Adrenal gland (tissue), 12 donors: Measurements from ENCODE around the gene LRBA. TPM values are rescaled to one million over a fixed set of nuclear protein-coding genes. Genes with fewer than 3 reads are reported as not detected.

Experiments
- DNase-seq, 7 donors: peaks; one replicate each; pipeline ENCODE4 v3.0.0-alpha.2; 2019 to 2020
- H3K27ac ChIP-seq, 5 donors: fragments of 200-600 bp; sonication (generic) in 4 of 5; 1 replicate in 3 of 5; 2 replicates in 2 of 5; pipeline versions ENCODE4 v1.5.1 to v1.8.0; 2016 to 2020; ENCODE audit warnings: mild to moderate bottlenecking in 1 of 5
- H3K27me3 ChIP-seq: fragments of 200-600 bp; 2 replicates; pipeline ENCODE4 v1.8.0; 2021
- H3K36me3 ChIP-seq, 2 donors: fragments of 200-600 bp; replicated peaks in 1 of 2; 1 replicate in 1 of 2; 2 replicates in 1 of 2; pipeline versions ENCODE4 v1.5.1 to v1.8.0; 2018 to 2022
- H3K4me1 ChIP-seq, 2 donors: fragments of 200-600 bp; replicated peaks in 1 of 2; 1 replicate in 1 of 2; 2 replicates in 1 of 2; pipeline versions ENCODE4 v1.5.1 to v1.8.0; 2018 to 2021
- H3K4me3 ChIP-seq, 4 donors: fragments of 200-600 bp; sonication (generic) in 3 of 4; one replicate each; pipeline ENCODE4 v1.5.1; 2016 to 2018
- H3K9me3 ChIP-seq, 3 donors: fragments of 200-600 bp; sonication (generic) in 1 of 3; replicated peaks in 1 of 3; 1 replicate in 2 of 3; 2 replicates in 1 of 3; pipeline versions ENCODE4 v1.5.1 to v1.8.0; 2016 to 2021
- CTCF ChIP-seq, 6 experiments: fragments of 450-650 bp in 4 of 6; fragments of 200-600 bp in 2 of 6; sonication (generic) in 1 of 6; IDR thresholded peaks; 1 replicate in 5 of 6; 2 replicates in 1 of 6; pipeline versions ENCODE4 v1.5.1 to v1.8.0; 2016 to 2021; ENCODE audit warnings: antibody characterized with exemption in 6 of 6, mild to moderate bottlenecking in 2 of 6, moderate library complexity in 1 of 6
- POLR2A ChIP-seq, 2 donors: fragments of 450-650 bp; IDR thresholded peaks; one replicate each; pipeline ENCODE4 v1.6.1; 2017; ENCODE audit warnings: antibody characterized with exemption in 2 of 2, mild to moderate bottlenecking in 2 of 2, moderate library complexity in 1 of 2
- WGBS, 4 donors: extraction: QIAGEN DNeasy Blood & Tissue Kit in 2 of 4; methylation state at CpG; one replicate each; pipeline versions ENCODE4 v1.1.5 to v1.1.7; 2013 to 2017; 5-methylcytosine and 5-hydroxymethylcytosine counted together
- intact Hi-C, 2 donors: fragments of 100-400 bp; cut with DNase I; formaldehyde crosslinking; loops; one replicate each; pipeline versions ENCODE4 v1.14.1 to v1.15.0; 2022 to 2023
- polyA plus RNA-seq, 3 donors: library from polyadenylated mRNA; stranded (reverse); fragments of 200-250 nt in 2 of 3; fragments of 350-450 nt in 1 of 3; fragmentation: Illumina TruSeq in 1 of 3; extraction: RNeasy Lipid Tissue Mini Kit (QIAGEN cat#74804) in 1 of 3; gene quantifications; one replicate each; pipeline ENCODE4 v1.2.3, GENCODE V29; 2013 to 2014
- total RNA-seq, 9 donors: library from RNA; depleted of rRNA in 4 of 9; stranded (reverse); fragments of >200 nt in 4 of 9; fragments of 120-200 nt in 1 of 9; fragmentation: NEBNext Ultra II Directional in 1 of 9; extraction: Animal tissue kit (Norgen Biotek cat#: 25700) in 1 of 9; gene quantifications; one replicate each; pipeline versions ENCODE4 v1.1.0 to v1.2.4, GENCODE V29; 2013 to 2023
- donor health status: healthy with polysubstance abuse.
- donor health status: Bipolar disorder and iron deficiency.
- donor health status: DM: yes; HTN: yes; CAD: no.
- donor health status: DM: no; HTN: no; CAD: no.
- donor health status: DM: no; HTN: no; CAD: no.
- donor health status: DM: yes; HTN: yes; CAD: no.

Gene LRBA
- total and polyA plus RNA-seq, 12 donors, result 9.6 to 106 (median 40.6) TPM

GRCh38 chr4:150628073-150628472 lies 387.0 kb downstream of the LRBA start:
- H3K4me3 ChIP-seq, result no peak overlapping the region
- H3K4me1 ChIP-seq, result no peaks in the 10 kb centered on the region
- DNase-seq, result no peak
- no peaks in the 10 kb centered on the region for H3K9me3 ChIP-seq
- H3K27me3 ChIP-seq, result no peaks in the 10 kb centered on the region
- H3K27ac ChIP-seq, result no peak overlapping the region
- no peak for TF ChIP-seq CTCF (IDR thresholded peaks at IDR 0.05)
- TF ChIP-seq POLR2A (IDR thresholded peaks at IDR 0.05), result no peak
- H3K36me3 ChIP-seq, result no peaks in the 10 kb centered on the region
- WGBS, 4 donors, result 80 to 87% (median 81%) methylated on average over 2 of the region's 2 CpGs
- intact Hi-C loops, result no loop called here

GRCh38 chr4:150625033-150625432 lies 390.1 kb downstream of the LRBA start:
- Histone ChIP-seq H3K4me1 (no peaks in the 10 kb centered on the region), H3K27ac (no peak overlapping the region), H3K27me3 (no peaks in the 10 kb centered on the region), H3K4me3 (no peak overlapping the region), H3K36me3 (no peaks in the 10 kb centered on the region), H3K9me3 (no peaks in the 10 kb centered on the region)
- 91 to 98% (median 94%) methylated on average over 2 of the region's 2 CpGs for WGBS, 4 donors
- DNase-seq, result no peak
- TF ChIP-seq POLR2A (IDR thresholded peaks at IDR 0.05) (no peak), CTCF (IDR thresholded peaks at IDR 0.05) (no peak)
- intact Hi-C loops, result no loop called here

GRCh38 chr4:150624055-150624454 lies 391.0 kb downstream of the LRBA start:
- no peaks in the 10 kb centered on the region for H3K27me3 ChIP-seq
- no peaks in the 10 kb centered on the region for H3K4me1 ChIP-seq
- no peak overlapping the region for H3K27ac ChIP-seq
- no peak for DNase-seq
- TF ChIP-seq POLR2A (IDR thresholded peaks at IDR 0.05), result no peak
- no peak for TF ChIP-seq CTCF (IDR thresholded peaks at IDR 0.05)
- H3K36me3 ChIP-seq, result no peaks in the 10 kb centered on the region
- no peaks in the 10 kb centered on the region for H3K9me3 ChIP-seq
- 96 to 98% (median 98%) methylated on average over 1 of the region's 1 CpG for WGBS, 4 donors
- intact Hi-C loops, result no loop called here
- H3K4me3 ChIP-seq, result no peak overlapping the region

GRCh38 chr4:150619042-150619441 lies 396.0 kb downstream of the LRBA start:
- Histone ChIP-seq H3K9me3 (no peaks in the 10 kb centered on the region), H3K4me1 (no peaks in the 10 kb centered on the region), H3K4me3 (no peak overlapping the region), H3K27ac (no peak overlapping the region), H3K36me3 (no peaks in the 10 kb centered on the region), H3K27me3 (no peaks in the 10 kb centered on the region)
- TF ChIP-seq CTCF (IDR thresholded peaks at IDR 0.05) (no peak), POLR2A (IDR thresholded peaks at IDR 0.05) (no peak)
- WGBS, 4 donors, result 14 to 19% (median 18%) methylated on average over 1 of the region's 1 CpG
- DNase-seq, result no peak
- intact Hi-C loops, result no loop called here
